H1 (cell line): ENCODE results near the gene CEND1. TPM values are rescaled to one million over a fixed set of nuclear protein-coding genes. Genes with fewer than 3 reads are reported as not detected.

Source experiments
- SP4 ChIP-seq: IDR thresholded peaks from 2 replicates; pipeline ENCODE4 v1.6.1; 2012; ENCODE audit warnings: low read length, inconsistent platforms
- TAF1 ChIP-seq: IDR thresholded peaks from 2 replicates; pipeline ENCODE4 v1.6.1; 2011; ENCODE audit warnings: mild to moderate bottlenecking, low read depth, low read length
- ZNF274 ChIP-seq: IDR thresholded peaks from 2 replicates; pipeline ENCODE4 v1.7.0; 2012; ENCODE audit warnings: low read length, borderline replicate concordance; ENCODE audit errors: extremely low read depth
- polyA plus RNA-seq, 7 experiments: library from polyadenylated mRNA; depleted of rRNA in 3 of 7; stranded (reverse) in 5 of 7; unstranded in 2 of 7; fragments of >200 nt in 5 of 7; fragments of 200-250 nt in 2 of 7; gene quantifications; 1 replicate in 5 of 7; 2 replicates in 1 of 7; 4 replicates in 1 of 7; pipeline versions ENCODE4 v1.2.1 to v1.2.3, GENCODE V29; 2011 to 2013; ENCODE audit warnings: missing spikeins in 2 of 7, mixed read lengths in 2 of 7
- total RNA-seq: library from RNA; stranded (reverse); fragmentation: NEBNext Ultra II Directional; extraction: Animal tissue kit (Norgen Biotek cat#: 25700); gene quantifications from 2 replicates; pipeline ENCODE4 v1.2.1, GENCODE V29; 2021
- TF ChIP-seq, protein P1 (sequence below): fragments of 300-600 bp; sonication (generic); IDR thresholded peaks from 2 replicates; pipeline ENCODE4 v1.7.1; 2012; ENCODE audit warnings: low read length, moderate library complexity, mild to moderate bottlenecking, inconsistent platforms; ENCODE audit not compliant: insufficient replicate concordance

Gene CEND1
- total and polyA plus RNA-seq, 2 of the 8 experiments (the other 6 are each of a cell fraction or from before 2014, with no cell fraction given), result 0.82 to 5.0 TPM

GRCh38 chr11:767238-767637, 22.7 kb downstream of the CEND1 start (continued):
- TF ChIP-seq, protein P1, sequence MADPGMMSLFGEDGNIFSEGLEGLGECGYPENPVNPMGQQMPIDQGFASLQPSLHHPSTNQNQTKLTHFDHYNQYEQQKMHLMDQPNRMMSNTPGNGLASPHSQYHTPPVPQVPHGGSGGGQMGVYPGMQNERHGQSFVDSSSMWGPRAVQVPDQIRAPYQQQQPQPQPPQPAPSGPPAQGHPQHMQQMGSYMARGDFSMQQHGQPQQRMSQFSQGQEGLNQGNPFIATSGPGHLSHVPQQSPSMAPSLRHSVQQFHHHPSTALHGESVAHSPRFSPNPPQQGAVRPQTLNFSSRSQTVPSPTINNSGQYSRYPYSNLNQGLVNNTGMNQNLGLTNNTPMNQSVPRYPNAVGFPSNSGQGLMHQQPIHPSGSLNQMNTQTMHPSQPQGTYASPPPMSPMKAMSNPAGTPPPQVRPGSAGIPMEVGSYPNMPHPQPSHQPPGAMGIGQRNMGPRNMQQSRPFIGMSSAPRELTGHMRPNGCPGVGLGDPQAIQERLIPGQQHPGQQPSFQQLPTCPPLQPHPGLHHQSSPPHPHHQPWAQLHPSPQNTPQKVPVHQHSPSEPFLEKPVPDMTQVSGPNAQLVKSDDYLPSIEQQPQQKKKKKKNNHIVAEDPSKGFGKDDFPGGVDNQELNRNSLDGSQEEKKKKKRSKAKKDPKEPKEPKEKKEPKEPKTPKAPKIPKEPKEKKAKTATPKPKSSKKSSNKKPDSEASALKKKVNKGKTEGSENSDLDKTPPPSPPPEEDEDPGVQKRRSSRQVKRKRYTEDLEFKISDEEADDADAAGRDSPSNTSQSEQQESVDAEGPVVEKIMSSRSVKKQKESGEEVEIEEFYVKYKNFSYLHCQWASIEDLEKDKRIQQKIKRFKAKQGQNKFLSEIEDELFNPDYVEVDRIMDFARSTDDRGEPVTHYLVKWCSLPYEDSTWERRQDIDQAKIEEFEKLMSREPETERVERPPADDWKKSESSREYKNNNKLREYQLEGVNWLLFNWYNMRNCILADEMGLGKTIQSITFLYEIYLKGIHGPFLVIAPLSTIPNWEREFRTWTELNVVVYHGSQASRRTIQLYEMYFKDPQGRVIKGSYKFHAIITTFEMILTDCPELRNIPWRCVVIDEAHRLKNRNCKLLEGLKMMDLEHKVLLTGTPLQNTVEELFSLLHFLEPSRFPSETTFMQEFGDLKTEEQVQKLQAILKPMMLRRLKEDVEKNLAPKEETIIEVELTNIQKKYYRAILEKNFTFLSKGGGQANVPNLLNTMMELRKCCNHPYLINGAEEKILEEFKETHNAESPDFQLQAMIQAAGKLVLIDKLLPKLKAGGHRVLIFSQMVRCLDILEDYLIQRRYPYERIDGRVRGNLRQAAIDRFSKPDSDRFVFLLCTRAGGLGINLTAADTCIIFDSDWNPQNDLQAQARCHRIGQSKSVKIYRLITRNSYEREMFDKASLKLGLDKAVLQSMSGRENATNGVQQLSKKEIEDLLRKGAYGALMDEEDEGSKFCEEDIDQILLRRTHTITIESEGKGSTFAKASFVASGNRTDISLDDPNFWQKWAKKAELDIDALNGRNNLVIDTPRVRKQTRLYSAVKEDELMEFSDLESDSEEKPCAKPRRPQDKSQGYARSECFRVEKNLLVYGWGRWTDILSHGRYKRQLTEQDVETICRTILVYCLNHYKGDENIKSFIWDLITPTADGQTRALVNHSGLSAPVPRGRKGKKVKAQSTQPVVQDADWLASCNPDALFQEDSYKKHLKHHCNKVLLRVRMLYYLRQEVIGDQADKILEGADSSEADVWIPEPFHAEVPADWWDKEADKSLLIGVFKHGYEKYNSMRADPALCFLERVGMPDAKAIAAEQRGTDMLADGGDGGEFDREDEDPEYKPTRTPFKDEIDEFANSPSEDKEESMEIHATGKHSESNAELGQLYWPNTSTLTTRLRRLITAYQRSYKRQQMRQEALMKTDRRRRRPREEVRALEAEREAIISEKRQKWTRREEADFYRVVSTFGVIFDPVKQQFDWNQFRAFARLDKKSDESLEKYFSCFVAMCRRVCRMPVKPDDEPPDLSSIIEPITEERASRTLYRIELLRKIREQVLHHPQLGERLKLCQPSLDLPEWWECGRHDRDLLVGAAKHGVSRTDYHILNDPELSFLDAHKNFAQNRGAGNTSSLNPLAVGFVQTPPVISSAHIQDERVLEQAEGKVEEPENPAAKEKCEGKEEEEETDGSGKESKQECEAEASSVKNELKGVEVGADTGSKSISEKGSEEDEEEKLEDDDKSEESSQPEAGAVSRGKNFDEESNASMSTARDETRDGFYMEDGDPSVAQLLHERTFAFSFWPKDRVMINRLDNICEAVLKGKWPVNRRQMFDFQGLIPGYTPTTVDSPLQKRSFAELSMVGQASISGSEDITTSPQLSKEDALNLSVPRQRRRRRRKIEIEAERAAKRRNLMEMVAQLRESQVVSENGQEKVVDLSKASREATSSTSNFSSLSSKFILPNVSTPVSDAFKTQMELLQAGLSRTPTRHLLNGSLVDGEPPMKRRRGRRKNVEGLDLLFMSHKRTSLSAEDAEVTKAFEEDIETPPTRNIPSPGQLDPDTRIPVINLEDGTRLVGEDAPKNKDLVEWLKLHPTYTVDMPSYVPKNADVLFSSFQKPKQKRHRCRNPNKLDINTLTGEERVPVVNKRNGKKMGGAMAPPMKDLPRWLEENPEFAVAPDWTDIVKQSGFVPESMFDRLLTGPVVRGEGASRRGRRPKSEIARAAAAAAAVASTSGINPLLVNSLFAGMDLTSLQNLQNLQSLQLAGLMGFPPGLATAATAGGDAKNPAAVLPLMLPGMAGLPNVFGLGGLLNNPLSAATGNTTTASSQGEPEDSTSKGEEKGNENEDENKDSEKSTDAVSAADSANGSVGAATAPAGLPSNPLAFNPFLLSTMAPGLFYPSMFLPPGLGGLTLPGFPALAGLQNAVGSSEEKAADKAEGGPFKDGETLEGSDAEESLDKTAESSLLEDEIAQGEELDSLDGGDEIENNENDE, result no peak
- no peak for TF ChIP-seq SP4
- no peak for TF ChIP-seq TAF1
- no peak for TF ChIP-seq ZNF274
